GM12878 (cell line): Measurements from ENCODE around the gene POLDIP3. TPM values are rescaled to one million over a fixed set of nuclear protein-coding genes. Genes with fewer than 3 reads are reported as not detected.

ENCODE experiments used
- ATAC-seq: fragments of 200-7000 bp; cut with Tn5 transposase; 3 replicates; pipeline ENCODE4 v1.9.1; 2020; ENCODE audit warnings: mild to moderate bottlenecking, moderate library complexity
- BruUV-seq: library from RNA; stranded (reverse); fragments of 400-500 nt; replicated peaks from 2 replicates; lab custom pipeline; 2021; lab: Mats Ljungman, UMichigan
- CTCF ChIA-PET: fragments of 300-600 bp; sonication (Branson Sonifier 250); formaldehyde crosslinking; extraction: SDS; loops from one replicate; lab custom pipeline; 2021; ENCODE audit warnings: inconsistent platforms; lab: Yijun Ruan, JAX
- POLR2A ChIA-PET: fragments of 350-600 bp; formaldehyde crosslinking; extraction: SDS; loops from one replicate; lab custom pipeline; 2021; ENCODE audit warnings: inconsistent platforms; lab: Charles Lee
- RAD21 ChIA-PET: fragments of 300-600 bp; sonication (Branson Sonifier 250); formaldehyde crosslinking; loops from one replicate; lab custom pipeline; 2023; ENCODE audit warnings: antibody characterized with exemption; ENCODE audit not compliant: unreplicated experiment; lab: Charles Lee
- SMC1A ChIA-PET: fragments of 300-600 bp; sonication (Branson Sonifier 250); formaldehyde crosslinking; loops from one replicate; lab custom pipeline; 2023; ENCODE audit not compliant: unreplicated experiment, uncharacterized antibody; lab: Charles Lee
- DNase-seq: peaks from one replicate; pipeline ENCODE4 v3.0.0-alpha.2; 2011; ENCODE audit warnings: low read depth, low spot score
- FAIRE-seq: peaks from 3 replicates; lab custom pipeline; 2011; peaks lifted over from hg19 to GRCh38; lab: Jason Lieb, UNC
- H2AFZ ChIP-seq: 2 replicates; pipeline ENCODE4 v1.6.0; 2011; ENCODE audit warnings: low read depth, low read length, control low read depth; ENCODE audit not compliant: control insufficient read depth
- H3K27ac ChIP-seq: 2 replicates; pipeline ENCODE4 v1.5.1; 2011; ENCODE audit warnings: control low read depth; ENCODE audit not compliant: control insufficient read depth, insufficient read depth
- H3K27me3 ChIP-seq, 2 experiments: replicated peaks in 1 of 2; 2 replicates each; pipeline versions ENCODE4 v1.6.0 to v1.6.1; 2011; ENCODE audit warnings: low read length in 1 of 2; ENCODE audit not compliant: control insufficient read depth in 2 of 2, insufficient read depth in 2 of 2
- H3K36me3 ChIP-seq, 2 experiments: 2 replicates each; pipeline ENCODE4 v1.5.1; 2011; ENCODE audit warnings: low read length in 1 of 2; ENCODE audit not compliant: control insufficient read depth in 2 of 2, insufficient read depth in 2 of 2
- H3K4me1 ChIP-seq: 2 replicates; pipeline ENCODE4 v1.6.1; 2011; ENCODE audit warnings: mild to moderate bottlenecking, low read length, moderate library complexity, mixed read lengths; ENCODE audit not compliant: control insufficient read depth, insufficient read depth
- H3K4me2 ChIP-seq: 2 replicates; pipeline ENCODE4 v1.6.0; 2011; ENCODE audit warnings: control low read depth; ENCODE audit not compliant: control insufficient read depth, insufficient read depth
- H3K4me3 ChIP-seq: fragments of 200-600 bp; sonication (generic); 2 replicates; pipeline ENCODE4 v1.5.1; 2016
- H3K79me2 ChIP-seq: 2 replicates; pipeline ENCODE4 v1.6.0; 2011; ENCODE audit warnings: low read length; ENCODE audit not compliant: control insufficient read depth, insufficient read depth
- H3K9ac ChIP-seq: 2 replicates; pipeline ENCODE4 v1.8.0; 2011; ENCODE audit warnings: low read length, control low read depth, mixed read lengths; ENCODE audit not compliant: control insufficient read depth, insufficient read depth
- H3K9me3 ChIP-seq: replicated peaks from 3 replicates; pipeline ENCODE4 v1.5.1; 2011; ENCODE audit warnings: mild to moderate bottlenecking, low read length; ENCODE audit not compliant: control insufficient read depth, insufficient read depth
- H4K20me1 ChIP-seq: 2 replicates; pipeline ENCODE4 v1.6.0; 2011; ENCODE audit not compliant: control insufficient read depth, insufficient read depth
- ETV6 ChIP-seq, 2 experiments: fragments of 450-650 bp in 1 of 2; IDR thresholded peaks in 1 of 2; conservative IDR thresholded peaks in 1 of 2; 2 replicates each; pipeline ENCODE4 v1.6.1; 2014; ENCODE audit warnings: antibody characterized with exemption in 1 of 2, borderline replicate concordance in 1 of 2, low read depth in 1 of 2, mild to moderate bottlenecking in 1 of 2, moderate library complexity in 1 of 2
- JUNB ChIP-seq: IDR thresholded peaks from 2 replicates; pipeline ENCODE4 v1.6.1; 2016; ENCODE audit warnings: antibody characterized with exemption, mild to moderate bottlenecking
- MEF2B ChIP-seq: fragments of 450-650 bp; IDR thresholded peaks from 2 replicates; pipeline ENCODE4 v1.6.1; 2018; ENCODE audit warnings: mild to moderate bottlenecking, moderate library complexity; ENCODE audit not compliant: partially characterized antibody, poor library complexity, severe bottlenecking
- NFXL1 ChIP-seq: fragments of 450-650 bp; IDR thresholded peaks from 2 replicates; pipeline ENCODE4 v1.6.1; 2017; ENCODE audit warnings: antibody characterized with exemption, mild to moderate bottlenecking, borderline replicate concordance
- PAX5 ChIP-seq: IDR thresholded peaks from 2 replicates; pipeline ENCODE4 v1.6.1; 2011; ENCODE audit warnings: low read depth, low read length, borderline replicate concordance
- RAD51 ChIP-seq: fragments of 450-650 bp; IDR thresholded peaks from 2 replicates; pipeline ENCODE4 v1.6.1; 2016; ENCODE audit warnings: moderate library complexity, mild to moderate bottlenecking, inconsistent platforms
- SP1 ChIP-seq: IDR thresholded peaks from one replicate; pipeline ENCODE4 v1.6.1; 2011; ENCODE audit warnings: low read depth, low read length
- YBX1 ChIP-seq: fragments of 450-650 bp; IDR thresholded peaks from 2 replicates; pipeline ENCODE4 v1.6.1; 2016; ENCODE audit warnings: antibody characterized with exemption
- ZBED1 ChIP-seq: IDR thresholded peaks from 2 replicates; pipeline ENCODE4 v1.6.1; 2016; ENCODE audit warnings: borderline replicate concordance
- WGBS: methylation state at CpG from one replicate; pipeline ENCODE4 v1.1.6; 2016; ENCODE audit warnings: low lambda C conversion rate; ENCODE audit not compliant: insufficient replicate concordance, insufficient coverage; ENCODE audit errors: missing lambda C conversion rate; 5-methylcytosine and 5-hydroxymethylcytosine counted together
- in situ Hi-C: fragments of 300-500 bp; cut with MboI; formaldehyde crosslinking; loops from 9 replicates; pipeline ENCODE4 v1.14.3; 2018; ENCODE audit warnings: mixed read lengths
- intact Hi-C: fragments of 100-400 bp; cut with micrococcal nuclease; formaldehyde crosslinking; loops from one replicate; pipeline ENCODE4 v1.14.2; 2022; ENCODE audit not compliant: unreplicated experiment
- polyA plus RNA-seq, 11 experiments: library from polyadenylated mRNA; depleted of rRNA in 4 of 11; unstranded in 6 of 11; stranded (reverse) in 5 of 11; fragments of >200 nt; fragmentation: Nextera tagmentation in 4 of 11; fragmentation: Illumina TruSeq in 1 of 11; extraction: Ambion mirVana in 4 of 11; extraction: Trizol in 1 of 11; gene quantifications; 1 replicate in 1 of 11; 2 replicates in 10 of 11; pipeline versions ENCODE4 v1.2.1 to v1.2.3, GENCODE V29; 2011 to 2016; ENCODE audit warnings: inconsistent platforms in 2 of 11, missing spikeins in 2 of 11, low read depth in 1 of 11
- total RNA-seq, 4 experiments: library from RNA; depleted of rRNA in 3 of 4; stranded (reverse); fragments of >200 nt in 3 of 4; fragmentation: Illumina TruSeq in 1 of 4; extraction: Trizol in 1 of 4; gene quantifications; 2 replicates each; pipeline versions ENCODE4 v1.2.1 to v1.2.3, GENCODE V29; 2013 to 2021
- TF ChIP-seq, protein P1 (sequence below): fragments of 450-650 bp; IDR thresholded peaks from 2 replicates; pipeline ENCODE4 v1.6.1; 2016; ENCODE audit warnings: mild to moderate bottlenecking
- TF ChIP-seq, protein P2 (sequence below): fragments of 450-650 bp; IDR thresholded peaks from 2 replicates; pipeline ENCODE4 v1.6.1; 2014; ENCODE audit warnings: mild to moderate bottlenecking
- TF ChIP-seq, protein P3 (sequence below), 3 experiments: IDR thresholded peaks in 2 of 3; conservative IDR thresholded peaks in 1 of 3; 2 replicates each; pipeline ENCODE4 v1.5.1; 2011; ENCODE audit warnings: low read depth in 3 of 3, low read length in 3 of 3, mild to moderate bottlenecking in 3 of 3, control low read depth in 2 of 3, moderate library complexity in 2 of 3, inconsistent platforms in 1 of 3, mixed read lengths in 1 of 3; ENCODE audit not compliant: control insufficient read depth in 2 of 3, insufficient read depth in 1 of 3; ENCODE audit errors: extremely low read depth in 1 of 3
- TF ChIP-seq, protein P4 (sequence below): IDR thresholded peaks from 2 replicates; pipeline ENCODE4 v1.6.1; 2012; ENCODE audit warnings: low read depth, low read length, improper control_type of control experiment

Gene POLDIP3
- total and polyA plus RNA-seq, 10 of the 15 experiments (the other 5 are each of a cell fraction or from before 2014, with no cell fraction given), result 14.8 to 60.2 (median 49.5) TPM

DNA sequence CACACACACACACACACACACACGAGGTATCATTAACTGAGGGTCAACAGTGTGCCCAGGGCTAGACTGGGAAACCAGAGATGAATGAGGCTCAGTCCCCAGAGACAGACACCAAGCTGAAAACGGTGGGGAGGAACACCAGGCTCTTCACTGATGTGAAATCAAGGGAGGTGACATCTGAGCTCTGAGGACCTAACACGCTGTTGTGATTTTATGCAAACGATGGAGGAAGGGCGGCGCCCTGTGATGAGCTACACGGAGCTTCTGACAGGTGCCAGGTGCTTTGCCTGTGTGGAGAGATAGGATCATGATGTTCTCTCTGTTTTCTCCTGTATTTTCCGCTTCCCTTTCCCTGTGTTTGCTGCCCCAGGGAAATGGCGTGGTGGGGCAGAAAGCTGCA, 41.0 kb upstream of the POLDIP3 start (continued):
- TF ChIP-seq JUNB, result no peak
- TF ChIP-seq, protein P1, sequence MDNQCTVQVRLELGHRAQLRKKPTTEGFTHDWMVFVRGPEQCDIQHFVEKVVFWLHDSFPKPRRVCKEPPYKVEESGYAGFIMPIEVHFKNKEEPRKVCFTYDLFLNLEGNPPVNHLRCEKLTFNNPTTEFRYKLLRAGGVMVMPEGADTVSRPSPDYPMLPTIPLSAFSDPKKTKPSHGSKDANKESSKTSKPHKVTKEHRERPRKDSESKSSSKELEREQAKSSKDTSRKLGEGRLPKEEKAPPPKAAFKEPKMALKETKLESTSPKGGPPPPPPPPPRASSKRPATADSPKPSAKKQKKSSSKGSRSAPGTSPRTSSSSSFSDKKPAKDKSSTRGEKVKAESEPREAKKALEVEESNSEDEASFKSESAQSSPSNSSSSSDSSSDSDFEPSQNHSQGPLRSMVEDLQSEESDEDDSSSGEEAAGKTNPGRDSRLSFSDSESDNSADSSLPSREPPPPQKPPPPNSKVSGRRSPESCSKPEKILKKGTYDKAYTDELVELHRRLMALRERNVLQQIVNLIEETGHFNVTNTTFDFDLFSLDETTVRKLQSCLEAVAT, result no peak
- TF ChIP-seq, protein P2, sequence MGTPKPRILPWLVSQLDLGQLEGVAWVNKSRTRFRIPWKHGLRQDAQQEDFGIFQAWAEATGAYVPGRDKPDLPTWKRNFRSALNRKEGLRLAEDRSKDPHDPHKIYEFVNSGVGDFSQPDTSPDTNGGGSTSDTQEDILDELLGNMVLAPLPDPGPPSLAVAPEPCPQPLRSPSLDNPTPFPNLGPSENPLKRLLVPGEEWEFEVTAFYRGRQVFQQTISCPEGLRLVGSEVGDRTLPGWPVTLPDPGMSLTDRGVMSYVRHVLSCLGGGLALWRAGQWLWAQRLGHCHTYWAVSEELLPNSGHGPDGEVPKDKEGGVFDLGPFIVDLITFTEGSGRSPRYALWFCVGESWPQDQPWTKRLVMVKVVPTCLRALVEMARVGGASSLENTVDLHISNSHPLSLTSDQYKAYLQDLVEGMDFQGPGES, result no peak
- peak; percentile 90 for TF ChIP-seq MEF2B
- TF ChIP-seq SP1, result no peak
- TF ChIP-seq PAX5, result no peak
- no peak for TF ChIP-seq RAD51
- no peak for TF ChIP-seq ZBED1

DNA sequence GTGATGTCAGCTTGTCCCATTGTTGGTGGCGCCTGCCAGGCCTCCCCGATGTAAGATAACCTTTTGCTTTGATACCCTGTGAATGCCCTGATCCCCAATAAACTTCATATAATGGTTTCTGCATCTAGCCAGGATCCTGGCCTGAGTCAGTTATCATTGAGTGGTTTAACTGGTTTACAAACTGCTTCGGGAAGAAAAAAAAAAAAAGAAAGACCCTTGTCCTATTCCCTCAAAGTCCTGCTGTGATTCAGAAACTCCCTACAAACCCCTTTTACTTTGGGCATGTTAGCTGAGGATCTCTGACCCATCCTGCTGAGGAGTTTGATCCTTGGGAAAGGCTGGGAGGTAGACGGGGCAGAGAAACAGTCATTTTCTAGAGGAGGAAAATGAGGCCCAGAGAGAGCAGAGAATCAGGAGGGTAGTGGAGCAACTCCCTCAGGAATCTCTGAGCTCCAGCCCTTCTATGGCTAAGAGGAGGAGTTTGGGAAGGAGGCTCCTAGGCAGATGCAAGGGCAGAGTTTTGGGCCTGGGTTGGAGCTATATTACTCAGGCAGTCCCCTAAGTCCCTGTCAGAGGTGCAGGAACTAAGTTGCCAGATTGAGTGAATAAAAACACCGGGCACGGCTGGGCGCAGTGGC, 39.9 kb upstream of the POLDIP3 start:
- ATAC-seq, result no peak
- Histone ChIP-seq H3K9ac (no peak overlapping the region), H3K36me3 (no peaks in the 10 kb centered on the region), H3K4me2 (no peak overlapping the region), H3K4me1 (peaks cover 10% of the 10 kb centered on the region), H4K20me1 (no peaks in the 10 kb centered on the region), H3K9me3 (no peaks in the 10 kb centered on the region), H3K27me3 (no peaks in the 10 kb centered on the region), H3K27ac (no peak overlapping the region), H3K79me2 (no peaks in the 10 kb centered on the region; the same call in 1 of the 2 replicates), H2AFZ (no peak overlapping the region), H3K4me3 (no peak overlapping the region)
- no peak for FAIRE-seq
- RAD21 ChIA-PET, result interaction anchor here (0.7 to 3.1 kb wide), 3 partner anchors 10 to 15 kb away, joined by 3 to 19 read pairs (median 3); no protein-coding TSS in a partner anchor
- SMC1A ChIA-PET, result interaction anchor here (0.6 to 3.0 kb wide), 5 partner anchors 10 to 330 kb away, joined by 3 to 12 read pairs (median 3); no protein-coding TSS in a partner anchor
- no TSS peak for BruUV-seq
- in situ Hi-C loops, result loop anchor here (25.0 kb wide), 1 partner anchor 1383 kb away; no protein-coding TSS in a partner anchor
- intact Hi-C loops, result no loop called here
- CTCF ChIA-PET, result interaction anchor here (0.6 to 2.2 kb wide), 10 partner anchors 10 to 354 kb away, joined by 3 to 17 read pairs (median 3); no protein-coding TSS in a partner anchor
- POLR2A ChIA-PET, result interaction anchor here (0.5 to 1.8 kb wide), 4 partner anchors 12 to 149 kb away, joined by 4 to 6 read pairs (median 4); no protein-coding TSS in a partner anchor
- WGBS, result 91% methylated on average over 7 of the region's 7 CpGs
- DNase-seq, result no peak
- TF ChIP-seq YBX1 (no peak), NFXL1 (no peak), ETV6 (conservative IDR thresholded peaks at IDR 0.05 in 1 of 2, IDR thresholded peaks at IDR 0.05 in 1 of 2; ENCODE audit: borderline replicate concordance in 1 of 2, low read depth in 1 of 2) (no peak)
- TF ChIP-seq, protein P3, sequence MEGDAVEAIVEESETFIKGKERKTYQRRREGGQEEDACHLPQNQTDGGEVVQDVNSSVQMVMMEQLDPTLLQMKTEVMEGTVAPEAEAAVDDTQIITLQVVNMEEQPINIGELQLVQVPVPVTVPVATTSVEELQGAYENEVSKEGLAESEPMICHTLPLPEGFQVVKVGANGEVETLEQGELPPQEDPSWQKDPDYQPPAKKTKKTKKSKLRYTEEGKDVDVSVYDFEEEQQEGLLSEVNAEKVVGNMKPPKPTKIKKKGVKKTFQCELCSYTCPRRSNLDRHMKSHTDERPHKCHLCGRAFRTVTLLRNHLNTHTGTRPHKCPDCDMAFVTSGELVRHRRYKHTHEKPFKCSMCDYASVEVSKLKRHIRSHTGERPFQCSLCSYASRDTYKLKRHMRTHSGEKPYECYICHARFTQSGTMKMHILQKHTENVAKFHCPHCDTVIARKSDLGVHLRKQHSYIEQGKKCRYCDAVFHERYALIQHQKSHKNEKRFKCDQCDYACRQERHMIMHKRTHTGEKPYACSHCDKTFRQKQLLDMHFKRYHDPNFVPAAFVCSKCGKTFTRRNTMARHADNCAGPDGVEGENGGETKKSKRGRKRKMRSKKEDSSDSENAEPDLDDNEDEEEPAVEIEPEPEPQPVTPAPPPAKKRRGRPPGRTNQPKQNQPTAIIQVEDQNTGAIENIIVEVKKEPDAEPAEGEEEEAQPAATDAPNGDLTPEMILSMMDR (IDR thresholded peaks at IDR 0.05 in 2 of 3, conservative IDR thresholded peaks at IDR 0.05 in 1 of 3; ENCODE audit: control insufficient read depth in 2 of 3, extremely low read depth in 1 of 3, insufficient read depth in 1 of 3, low read depth in 3 of 3, low read length in 3 of 3), result no peak
- TF ChIP-seq, protein P4, sequence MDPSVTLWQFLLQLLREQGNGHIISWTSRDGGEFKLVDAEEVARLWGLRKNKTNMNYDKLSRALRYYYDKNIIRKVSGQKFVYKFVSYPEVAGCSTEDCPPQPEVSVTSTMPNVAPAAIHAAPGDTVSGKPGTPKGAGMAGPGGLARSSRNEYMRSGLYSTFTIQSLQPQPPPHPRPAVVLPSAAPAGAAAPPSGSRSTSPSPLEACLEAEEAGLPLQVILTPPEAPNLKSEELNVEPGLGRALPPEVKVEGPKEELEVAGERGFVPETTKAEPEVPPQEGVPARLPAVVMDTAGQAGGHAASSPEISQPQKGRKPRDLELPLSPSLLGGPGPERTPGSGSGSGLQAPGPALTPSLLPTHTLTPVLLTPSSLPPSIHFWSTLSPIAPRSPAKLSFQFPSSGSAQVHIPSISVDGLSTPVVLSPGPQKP, result no peak
